GM19455 (cell line): ENCODE measurements around the gene BMP15.

ENCODE experiments used
- ATAC-seq: cut with Tn5 transposase; IDR thresholded peaks from one replicate; pipeline ENCODE4 v1.9.1; 2021; ENCODE audit not compliant: unreplicated experiment

BMP15 gene

GRCh38 chrX:50910685-50911176 is at the start of gene BMP15:
Gene BMP15 (plus strand): TSS chrX:50910735. CDS start chrX:50910784, 49 bp downstream.
- ATAC-seq: no peak

DNA sequence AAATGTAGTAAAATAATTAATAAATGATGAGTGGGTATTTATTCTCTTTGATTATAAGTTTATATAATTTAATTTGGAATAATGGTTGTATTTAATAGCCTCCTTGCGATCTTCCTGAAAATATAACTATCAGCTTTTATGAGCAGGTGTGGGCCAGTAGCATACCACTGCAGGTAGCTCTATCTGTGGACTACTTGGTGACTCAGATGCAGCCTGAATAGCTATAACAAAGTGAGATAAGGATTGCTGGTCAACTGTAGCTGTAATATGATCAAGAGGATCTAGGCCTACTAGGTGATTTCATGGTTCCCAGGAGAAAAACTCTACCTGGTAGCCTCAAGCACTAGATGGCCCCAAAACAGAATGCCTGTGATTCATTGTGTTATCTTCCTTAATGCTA is 47.1 kb upstream of the BMP15 start:
- ATAC-seq: no peak

GRCh38 chrX:50865311-50865710 is 45.2 kb upstream of the BMP15 start:
- ATAC-seq: no peak

GRCh38 chrX:50871922-50872453 is 38.5 kb upstream of the BMP15 start:
- ATAC-seq: no peak

- ATAC-seq: no peak
Measured at GRCh38 chrX:50874876-50875275, 35.7 kb upstream of the BMP15 start.

GRCh38 chrX:50876551-50876950 is 34.0 kb upstream of the BMP15 start:
- ATAC-seq: no peak

DNA sequence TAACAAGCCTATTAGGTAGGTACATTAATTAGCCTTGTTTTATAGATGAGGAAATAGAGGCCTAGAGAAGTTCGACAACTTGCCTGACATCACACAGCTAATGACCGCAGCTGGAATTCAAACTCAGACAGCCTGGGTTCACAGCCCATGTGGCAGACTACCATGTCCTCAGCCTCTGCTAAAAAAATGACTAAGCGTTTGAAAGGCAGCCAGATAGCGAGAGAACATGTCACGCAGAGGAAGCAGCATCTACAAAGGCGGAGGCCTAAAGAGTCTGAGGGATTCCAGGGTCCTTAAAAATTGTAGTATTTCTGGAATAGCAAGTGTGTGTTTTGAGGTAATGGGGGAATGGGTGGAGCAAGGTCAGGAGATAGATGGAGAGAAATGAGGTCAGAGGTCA is 33.2 kb upstream of the BMP15 start:
- ATAC-seq: no peak

- ATAC-seq: no peak
Measured at GRCh38 chrX:50881028-50881427, 29.5 kb upstream of the BMP15 start.

DNA sequence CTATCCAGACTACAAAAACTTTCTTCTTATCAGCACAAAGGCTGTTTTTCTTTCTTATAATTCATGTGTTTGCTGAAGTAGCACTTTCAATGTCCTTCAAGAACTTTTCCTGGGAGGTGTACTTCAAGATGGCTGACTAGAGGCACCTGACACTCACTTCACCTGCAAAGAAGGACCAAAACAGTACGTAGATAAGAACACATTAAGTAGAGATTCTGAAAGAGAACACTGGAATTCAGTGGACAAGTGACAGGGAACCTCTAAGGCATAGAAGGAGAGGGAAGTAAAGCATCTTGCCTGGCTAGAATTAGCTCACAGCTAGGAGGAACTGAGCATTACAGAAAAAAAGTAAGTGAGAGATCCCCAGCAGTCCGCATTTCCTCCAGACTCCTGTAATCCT is 21.7 kb upstream of the BMP15 start:
- ATAC-seq: no peak

- no peak for ATAC-seq
Measured at GRCh38 chrX:50889582-50889981, 21.0 kb upstream of the BMP15 start.

DNA sequence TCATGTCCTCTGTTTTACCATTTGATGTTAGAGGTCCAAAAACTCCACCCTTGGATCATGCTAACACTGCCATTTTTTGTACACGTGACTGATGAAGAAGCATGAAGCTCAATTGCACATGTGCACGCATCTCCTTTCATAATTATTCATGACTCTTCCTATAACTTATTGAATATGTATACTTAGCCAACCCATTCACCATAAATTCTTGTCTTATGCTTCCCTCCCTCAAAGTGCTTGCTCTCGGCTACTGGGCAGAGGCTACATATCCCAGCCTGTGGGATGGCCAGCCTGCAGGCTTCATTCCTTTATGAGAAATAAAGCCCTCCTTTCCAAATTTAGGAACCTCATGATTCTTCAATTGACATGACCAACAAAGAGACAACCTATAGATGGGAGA is 17.5 kb upstream of the BMP15 start:
- no peak for ATAC-seq

GRCh38 chrX:50893466-50893865 is 17.1 kb upstream of the BMP15 start:
- no peak for ATAC-seq

GRCh38 chrX:50905334-50905733 is 5.2 kb upstream of the BMP15 start:
- ATAC-seq: no peak

GRCh38 chrX:50913520-50913919 is 3.0 kb downstream of the BMP15 start:
- ATAC-seq: no peak

GRCh38 chrX:50920132-50920531 is 9.6 kb downstream of the BMP15 start:
- no peak for ATAC-seq

- no peak for ATAC-seq
Measured at GRCh38 chrX:50927127-50927526, 16.6 kb downstream of the BMP15 start.

GRCh38 chrX:50941638-50942037 is 31.1 kb downstream of the BMP15 start:
- ATAC-seq: no peak

DNA sequence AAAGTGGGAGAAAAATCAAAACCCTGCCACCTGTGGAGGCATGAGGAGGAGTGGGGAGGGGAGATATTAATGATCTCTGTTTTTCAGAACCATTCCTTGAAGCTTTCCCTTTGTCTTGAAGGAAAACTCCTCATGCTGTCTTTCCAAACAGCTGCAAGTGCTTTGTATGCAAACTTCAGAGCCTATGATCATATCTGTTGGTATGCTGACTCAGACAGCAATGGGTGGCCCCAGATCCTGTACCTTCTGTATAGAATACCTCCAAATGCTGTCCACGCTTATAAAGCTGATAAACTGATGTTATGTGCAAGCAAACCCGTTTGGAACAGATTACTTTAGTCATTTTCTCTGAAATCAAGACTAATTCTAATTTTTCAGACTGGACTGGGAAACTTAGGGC is 31.9 kb downstream of the BMP15 start:
- ATAC-seq: no peak

DNA sequence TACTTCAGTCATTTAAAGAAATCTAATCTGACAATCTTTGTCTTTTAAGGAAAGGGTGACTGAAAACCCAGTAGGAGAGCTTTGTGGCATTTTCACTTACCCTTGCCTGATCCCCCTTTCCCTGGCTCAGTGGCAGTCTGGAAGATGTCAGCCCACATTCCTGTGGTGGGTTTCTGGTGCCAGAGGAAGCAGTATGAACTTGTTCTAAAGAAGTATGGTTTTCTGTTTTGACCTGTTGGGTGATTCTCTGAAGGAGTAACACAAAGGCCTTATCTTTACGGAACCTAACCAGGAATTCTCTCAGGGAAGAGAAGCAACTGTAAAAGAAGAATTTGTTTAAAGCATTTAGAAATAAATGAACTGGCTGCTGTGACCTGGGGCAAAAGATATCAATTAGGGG is 41.9 kb downstream of the BMP15 start:
- no peak for ATAC-seq

DNA sequence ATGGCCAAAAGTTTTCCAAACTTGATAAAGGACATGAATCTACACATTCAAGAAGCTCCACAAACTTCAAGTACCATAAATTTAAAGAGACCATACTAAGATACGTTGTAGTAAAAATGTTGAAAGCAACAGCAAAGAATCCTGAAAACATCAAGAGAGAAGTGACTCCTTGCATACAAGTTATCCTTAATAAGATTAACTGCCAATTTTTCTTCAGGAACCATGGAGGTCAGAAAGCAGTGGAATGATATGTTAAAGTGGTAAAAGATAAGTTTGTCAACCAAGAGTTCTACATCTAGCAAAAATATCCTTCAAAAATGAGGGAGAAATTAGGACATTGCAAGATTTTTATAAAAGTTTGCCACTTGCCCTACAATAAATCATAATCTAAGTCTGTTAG is 43.3 kb downstream of the BMP15 start:
- ATAC-seq: no peak

DNA sequence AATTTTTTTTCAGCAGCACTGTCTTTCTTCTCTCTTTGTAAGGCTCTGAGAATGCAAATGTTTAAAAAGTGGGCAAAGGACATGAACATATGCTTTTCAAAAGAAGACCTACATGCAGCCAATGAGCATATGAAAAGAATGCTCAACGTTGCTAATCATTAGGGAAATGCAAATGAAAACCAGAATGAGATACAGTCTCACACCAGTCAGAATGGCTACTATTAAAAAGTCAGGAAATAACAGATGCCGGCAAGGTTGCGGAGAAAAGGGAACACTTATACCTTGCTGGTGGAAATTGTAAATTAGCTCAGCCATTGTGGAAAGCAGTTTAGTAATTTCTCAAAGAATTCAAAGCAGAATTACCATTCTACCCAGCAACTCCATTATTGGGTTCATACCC is 51.6 kb downstream of the BMP15 start:
- ATAC-seq: no peak

GRCh38 chrX:50963842-50964241 is 53.3 kb downstream of the BMP15 start:
- ATAC-seq: no peak
